GM18505 (cell line): ENCODE measurements around the gene MXRA8.

Source experiments
- ATAC-seq: cut with Tn5 transposase; IDR thresholded peaks from one replicate; pipeline ENCODE4 v1.9.1; 2021; ENCODE audit not compliant: unreplicated experiment
- POLR2A ChIP-seq: IDR thresholded peaks from 4 replicates; pipeline ENCODE4 v1.6.1; 2011; ENCODE audit warnings: borderline replicate concordance; ENCODE audit not compliant: insufficient read depth, insufficient read length; ENCODE audit errors: extremely low read depth

MXRA8 gene

DNA sequence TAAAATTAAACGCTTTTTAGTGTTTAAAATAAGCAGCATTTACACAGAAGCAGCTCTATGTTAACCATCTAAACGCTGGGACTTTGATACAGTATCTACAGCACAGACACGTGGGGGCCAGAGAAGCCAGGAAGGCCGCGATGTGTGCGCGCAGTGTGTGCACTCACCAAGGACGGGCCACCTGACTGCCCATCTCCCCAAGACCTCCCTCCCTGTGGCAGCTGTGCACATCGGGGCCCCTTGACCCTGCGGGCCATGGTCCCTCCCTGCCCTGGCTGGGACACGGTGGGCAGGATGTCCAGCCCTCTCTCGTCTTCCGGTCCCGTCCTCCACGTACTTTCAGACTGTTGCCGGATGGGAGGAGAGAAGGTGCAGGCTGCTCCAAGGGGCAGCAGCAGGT is 23.1 kb downstream of the MXRA8 start:
- no peak for TF ChIP-seq POLR2A
- no peak for ATAC-seq

DNA sequence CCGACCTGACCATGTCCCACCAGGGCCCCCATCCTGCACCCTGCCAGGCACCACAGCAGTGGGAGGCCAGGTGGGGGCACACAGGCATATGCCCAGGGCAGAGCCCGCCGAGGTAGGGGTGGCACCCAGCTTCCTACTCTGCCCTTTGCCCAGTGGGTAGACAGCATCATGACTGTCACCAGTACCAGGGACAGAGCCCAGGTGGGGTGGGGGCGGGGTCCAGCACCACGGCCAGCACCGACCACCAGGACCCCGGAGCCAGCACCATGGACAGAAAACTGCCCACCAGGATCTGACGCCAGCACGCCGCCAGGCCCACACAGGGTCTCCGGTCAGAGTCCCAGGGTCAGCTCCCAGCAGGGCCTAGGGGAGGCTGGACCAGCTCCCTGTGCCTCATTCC is 23.5 kb downstream of the MXRA8 start:
- TF ChIP-seq POLR2A = no peak
- ATAC-seq = no peak

DNA sequence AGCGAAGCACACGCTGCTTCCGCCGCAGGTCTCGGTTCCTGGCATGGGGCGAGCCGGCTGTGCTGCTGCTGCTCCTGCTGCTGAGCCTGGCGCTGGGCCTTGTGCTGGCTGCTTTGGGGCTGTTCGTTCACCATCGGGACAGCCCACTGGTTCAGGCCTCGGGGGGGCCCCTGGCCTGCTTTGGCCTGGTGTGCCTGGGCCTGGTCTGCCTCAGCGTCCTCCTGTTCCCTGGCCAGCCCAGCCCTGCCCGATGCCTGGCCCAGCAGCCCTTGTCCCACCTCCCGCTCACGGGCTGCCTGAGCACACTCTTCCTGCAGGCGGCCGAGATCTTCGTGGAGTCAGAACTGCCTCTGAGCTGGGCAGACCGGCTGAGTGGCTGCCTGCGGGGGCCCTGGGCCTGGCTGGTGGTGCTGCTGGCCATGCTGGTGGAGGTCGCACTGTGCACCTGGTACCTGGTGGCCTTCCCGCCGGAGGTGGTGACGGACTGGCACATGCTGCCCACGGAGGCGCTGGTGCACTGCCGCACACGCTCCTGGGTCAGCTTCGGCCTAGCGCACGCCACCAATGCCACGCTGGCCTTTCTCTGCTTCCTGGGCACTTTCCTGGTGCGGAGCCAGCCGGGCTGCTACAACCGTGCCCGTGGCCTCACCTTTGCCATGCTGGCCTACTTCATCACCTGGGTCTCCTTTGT is 24.7 kb downstream of the MXRA8 start:
- no peak for ATAC-seq
- no peak for TF ChIP-seq POLR2A

DNA sequence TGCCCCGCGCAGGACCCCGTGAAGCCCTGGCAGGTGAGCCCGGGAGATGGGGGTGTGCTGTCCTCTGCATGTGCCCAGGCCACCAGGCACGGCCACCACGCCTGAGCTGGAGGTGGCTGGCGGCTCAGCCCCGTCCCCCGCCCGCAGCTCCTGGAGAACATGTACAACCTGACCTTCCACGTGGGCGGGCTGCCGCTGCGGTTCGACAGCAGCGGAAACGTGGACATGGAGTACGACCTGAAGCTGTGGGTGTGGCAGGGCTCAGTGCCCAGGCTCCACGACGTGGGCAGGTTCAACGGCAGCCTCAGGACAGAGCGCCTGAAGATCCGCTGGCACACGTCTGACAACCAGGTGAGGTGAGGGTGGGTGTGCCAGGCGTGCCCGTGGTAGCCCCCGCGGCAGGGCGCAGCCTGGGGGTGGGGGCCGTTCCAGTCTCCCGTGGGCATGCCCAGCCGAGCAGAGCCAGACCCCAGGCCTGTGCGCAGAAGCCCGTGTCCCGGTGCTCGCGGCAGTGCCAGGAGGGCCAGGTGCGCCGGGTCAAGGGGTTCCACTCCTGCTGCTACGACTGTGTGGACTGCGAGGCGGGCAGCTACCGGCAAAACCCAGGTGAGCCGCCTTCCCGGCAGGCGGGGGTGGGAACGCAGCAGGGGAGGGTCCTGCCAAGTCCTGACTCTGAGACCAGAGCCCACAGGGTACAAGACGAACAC is 25.4 kb downstream of the MXRA8 start:
- no peak for TF ChIP-seq POLR2A
- no peak for ATAC-seq

DNA sequence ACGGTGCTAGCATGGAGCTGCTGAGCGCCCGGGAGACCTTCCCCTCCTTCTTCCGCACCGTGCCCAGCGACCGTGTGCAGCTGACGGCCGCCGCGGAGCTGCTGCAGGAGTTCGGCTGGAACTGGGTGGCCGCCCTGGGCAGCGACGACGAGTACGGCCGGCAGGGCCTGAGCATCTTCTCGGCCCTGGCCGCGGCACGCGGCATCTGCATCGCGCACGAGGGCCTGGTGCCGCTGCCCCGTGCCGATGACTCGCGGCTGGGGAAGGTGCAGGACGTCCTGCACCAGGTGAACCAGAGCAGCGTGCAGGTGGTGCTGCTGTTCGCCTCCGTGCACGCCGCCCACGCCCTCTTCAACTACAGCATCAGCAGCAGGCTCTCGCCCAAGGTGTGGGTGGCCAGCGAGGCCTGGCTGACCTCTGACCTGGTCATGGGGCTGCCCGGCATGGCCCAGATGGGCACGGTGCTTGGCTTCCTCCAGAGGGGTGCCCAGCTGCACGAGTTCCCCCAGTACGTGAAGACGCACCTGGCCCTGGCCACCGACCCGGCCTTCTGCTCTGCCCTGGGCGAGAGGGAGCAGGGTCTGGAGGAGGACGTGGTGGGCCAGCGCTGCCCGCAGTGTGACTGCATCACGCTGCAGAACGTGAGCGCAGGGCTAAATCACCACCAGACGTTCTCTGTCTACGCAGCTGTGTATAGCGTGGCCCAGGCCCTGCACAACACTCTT is 26.2 kb downstream of the MXRA8 start:
- no peak for TF ChIP-seq POLR2A
- no peak for ATAC-seq

DNA sequence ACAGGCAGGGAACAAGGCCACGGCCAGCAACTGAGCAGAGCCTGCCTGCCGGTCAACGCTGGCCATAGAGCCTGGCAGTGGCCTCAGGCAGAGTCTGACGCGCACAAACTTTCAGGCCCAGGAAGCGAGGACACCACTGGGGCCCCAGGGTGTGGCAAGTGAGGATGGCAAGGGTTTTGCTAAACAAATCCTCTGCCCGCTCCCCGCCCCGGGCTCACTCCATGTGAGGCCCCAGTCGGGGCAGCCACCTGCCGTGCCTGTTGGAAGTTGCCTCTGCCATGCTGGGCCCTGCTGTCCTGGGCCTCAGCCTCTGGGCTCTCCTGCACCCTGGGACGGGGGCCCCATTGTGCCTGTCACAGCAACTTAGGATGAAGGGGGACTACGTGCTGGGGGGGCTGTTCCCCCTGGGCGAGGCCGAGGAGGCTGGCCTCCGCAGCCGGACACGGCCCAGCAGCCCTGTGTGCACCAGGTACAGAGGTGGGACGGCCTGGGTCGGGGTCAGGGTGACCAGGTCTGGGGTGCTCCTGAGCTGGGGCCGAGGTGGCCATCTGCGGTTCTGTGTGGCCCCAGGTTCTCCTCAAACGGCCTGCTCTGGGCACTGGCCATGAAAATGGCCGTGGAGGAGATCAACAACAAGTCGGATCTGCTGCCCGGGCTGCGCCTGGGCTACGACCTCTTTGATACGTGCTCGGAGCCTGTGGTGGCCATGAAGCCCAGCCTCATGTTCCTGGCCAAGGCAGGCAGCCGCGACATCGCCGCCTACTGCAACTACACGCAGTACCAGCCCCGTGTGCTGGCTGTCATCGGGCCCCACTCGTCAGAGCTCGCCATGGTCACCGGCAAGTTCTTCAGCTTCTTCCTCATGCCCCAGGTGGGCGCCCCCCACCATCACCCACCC is 27.0 kb downstream of the MXRA8 start, which contains the start of gene TAS1R3:
TAS1R3 (plus strand) TSS at position 213 of the 898 bp plus-strand sequence; CDS start at position 279, 66 bp downstream.
- no peak for TF ChIP-seq POLR2A
- no peak for ATAC-seq

DNA sequence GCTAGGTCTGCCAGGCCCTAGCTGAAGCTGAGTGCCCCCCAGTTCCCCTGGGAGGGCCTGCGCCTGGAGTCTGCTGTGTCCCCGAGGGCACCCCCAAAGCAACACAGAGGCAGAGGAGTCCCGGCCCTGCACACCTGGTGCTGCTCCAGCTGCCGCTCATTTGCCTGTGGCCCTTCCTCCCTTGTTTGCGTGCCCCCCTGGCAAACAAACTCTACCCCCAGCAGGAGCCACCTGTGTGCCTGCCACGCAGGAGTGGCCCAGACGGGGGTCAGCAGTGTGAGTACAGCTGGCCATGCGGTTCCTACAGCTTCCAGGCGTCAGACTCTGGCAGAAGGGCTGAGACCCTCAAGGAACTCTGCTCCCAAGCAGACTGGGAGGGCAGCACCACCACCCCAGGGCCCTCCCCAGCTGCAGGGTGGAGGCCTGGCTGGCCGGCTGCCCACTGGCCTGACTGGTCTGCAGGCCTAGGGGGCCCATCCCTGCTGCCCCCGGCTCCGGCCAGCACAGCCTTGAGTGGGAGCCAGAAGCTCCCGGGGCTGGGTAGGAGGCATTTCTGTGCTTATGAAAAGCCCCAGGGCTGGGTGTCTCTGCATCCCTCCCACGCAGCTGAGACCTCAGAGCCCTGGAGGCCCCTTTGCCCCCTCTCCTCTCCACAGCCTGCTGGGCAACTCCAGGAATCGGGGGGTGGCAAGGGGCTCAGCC is 27.8 kb downstream of the MXRA8 start:
- no peak for TF ChIP-seq POLR2A
- ATAC-seq = no peak

DNA sequence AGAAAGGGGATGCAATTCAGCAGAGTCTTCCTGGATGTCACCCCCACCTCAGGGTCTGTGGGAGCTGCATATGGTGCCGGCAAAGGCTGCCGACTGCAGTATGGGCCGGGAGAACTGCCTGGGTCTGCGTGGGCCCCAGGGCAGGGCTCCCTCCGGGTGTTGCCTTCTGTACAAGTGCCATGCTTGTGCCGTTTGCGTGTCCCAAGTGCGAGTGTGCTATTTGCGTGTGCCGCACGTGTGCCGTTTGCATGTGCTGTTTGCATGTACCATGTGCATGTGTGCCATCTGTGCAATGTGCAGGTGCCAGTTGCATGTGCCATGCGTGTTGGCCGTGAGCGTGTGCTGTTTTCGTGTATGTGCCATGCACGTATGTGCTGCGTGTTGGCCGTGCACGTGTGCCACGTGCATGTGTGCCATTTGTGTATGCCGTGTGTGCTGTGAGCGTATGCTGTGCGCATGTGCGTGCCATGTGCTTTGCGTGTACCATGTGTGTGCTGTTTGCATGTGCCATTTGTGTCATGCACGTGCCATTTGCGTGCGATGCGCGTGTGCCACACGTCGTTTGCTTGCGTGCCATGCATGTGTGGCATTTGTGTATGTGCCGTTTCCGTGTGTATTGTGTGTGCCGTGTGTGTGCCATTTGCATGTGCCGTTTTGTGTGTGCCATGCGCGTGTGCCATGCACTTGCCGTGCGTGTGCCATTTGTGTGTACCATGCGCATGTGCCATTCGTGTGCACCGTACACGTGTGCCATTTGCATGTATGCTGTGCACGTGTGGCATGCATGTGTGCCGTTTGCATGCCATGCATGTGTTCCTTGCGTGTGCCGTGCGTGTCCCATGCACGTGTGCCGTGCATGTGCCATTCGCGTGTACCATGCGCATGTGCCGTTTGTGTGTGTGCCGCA is 28.8 kb downstream of the MXRA8 start:
- TF ChIP-seq POLR2A = no peak
- no peak for ATAC-seq

DNA sequence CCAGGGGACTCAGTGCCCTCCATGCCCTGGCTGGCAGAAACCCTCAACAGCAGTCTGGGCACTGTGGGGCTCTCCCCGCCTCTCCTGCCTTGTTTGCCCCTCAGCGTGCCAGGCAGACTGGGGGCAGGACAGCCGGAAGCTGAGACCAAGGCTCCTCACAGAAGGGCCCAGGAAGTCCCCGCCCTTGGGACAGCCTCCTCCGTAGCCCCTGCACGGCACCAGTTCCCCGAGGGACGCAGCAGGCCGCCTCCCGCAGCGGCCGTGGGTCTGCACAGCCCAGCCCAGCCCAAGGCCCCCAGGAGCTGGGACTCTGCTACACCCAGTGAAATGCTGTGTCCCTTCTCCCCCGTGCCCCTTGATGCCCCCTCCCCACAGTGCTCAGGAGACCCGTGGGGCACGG is 30.1 kb downstream of the MXRA8 start:
- no peak for TF ChIP-seq POLR2A
- no peak for ATAC-seq

DNA sequence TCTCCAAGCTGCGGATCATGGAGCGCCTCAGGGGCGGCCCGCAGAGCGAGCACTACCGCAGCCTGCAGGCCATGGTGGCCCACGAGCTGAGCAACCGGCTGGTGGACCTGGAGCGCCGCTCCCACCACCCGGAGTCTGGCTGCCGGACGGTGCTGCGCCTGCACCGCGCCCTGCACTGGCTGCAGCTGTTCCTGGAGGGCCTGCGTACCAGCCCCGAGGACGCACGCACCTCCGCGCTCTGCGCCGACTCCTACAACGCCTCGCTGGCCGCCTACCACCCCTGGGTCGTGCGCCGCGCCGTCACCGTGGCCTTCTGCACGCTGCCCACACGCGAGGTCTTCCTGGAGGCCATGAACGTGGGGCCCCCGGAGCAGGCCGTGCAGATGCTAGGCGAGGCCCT is 31.1 kb downstream of the MXRA8 start:
- no peak for ATAC-seq
- TF ChIP-seq POLR2A = no peak

DNA sequence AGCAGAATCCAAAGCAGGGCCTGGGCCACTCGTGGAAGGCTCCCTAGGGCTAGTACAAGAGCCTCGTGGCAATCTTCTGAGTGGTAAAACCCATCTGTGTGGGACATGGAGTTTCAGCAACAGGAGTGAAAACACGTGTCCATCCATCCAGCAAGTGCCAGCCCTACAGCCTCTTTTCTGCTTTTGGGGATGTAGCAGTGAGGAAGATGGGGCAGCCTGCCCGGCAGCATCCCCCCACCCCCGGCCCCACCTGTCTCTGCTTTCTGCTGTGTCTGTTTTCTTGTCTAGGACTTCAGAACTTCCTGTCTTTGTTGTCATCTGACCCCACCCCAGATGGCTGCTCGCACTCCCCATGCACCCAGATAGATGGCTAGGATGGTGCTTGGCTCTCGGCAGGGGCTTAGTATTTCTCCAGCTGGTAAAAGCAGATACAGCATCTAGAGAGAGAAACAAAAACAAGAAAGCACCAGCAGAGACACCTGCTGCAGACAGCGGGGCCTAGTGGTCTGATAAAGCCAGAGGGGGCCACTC is 32.2 kb downstream of the MXRA8 start:
- no peak for TF ChIP-seq POLR2A
- no peak for ATAC-seq
